ENCODE data around the gene PLPPR3. TPM values are rescaled to one million over a fixed set of nuclear protein-coding genes. Genes with fewer than 3 reads are reported as not detected.

The PLPPR3 gene
- polyA plus RNA-seq, 4 donors, result 0.49 to 0.57 TPM; not detected in 2

DNA sequence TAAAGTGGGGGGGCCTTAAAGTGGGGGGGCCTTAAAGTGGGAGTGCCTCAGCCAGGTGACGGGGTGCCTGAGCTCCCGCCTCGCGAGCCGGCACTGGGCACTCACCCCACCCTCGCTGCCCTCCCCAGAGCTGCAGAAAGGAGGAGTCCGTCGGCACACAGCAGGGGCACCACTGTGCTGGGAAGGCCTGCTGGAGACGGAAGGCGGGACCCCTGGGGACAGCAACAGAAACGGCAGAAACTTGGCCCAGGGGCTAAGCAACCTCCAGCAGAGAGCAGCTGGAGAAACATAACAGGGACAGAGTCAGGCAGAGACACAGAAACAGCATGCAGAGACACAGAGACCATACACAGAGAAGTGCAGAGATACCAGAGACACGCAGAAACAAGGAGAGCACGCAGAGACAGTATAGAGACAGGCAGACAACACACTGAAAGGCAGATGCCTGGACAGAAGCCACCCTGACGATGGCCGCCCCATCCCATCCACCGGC, 45.6 kb upstream of the PLPPR3 start:
- Histone ChIP-seq H3K9me3 (ENCODE audit: control insufficient read depth in 2 of 2, insufficient read depth in 1 of 2, low read depth in 1 of 2, low read length in 1 of 2) (peaks cover 0 to 2% of the 10 kb centered on the region in 2 donors), H3K27me3 (ENCODE audit: control insufficient read depth in 3 of 3, insufficient read depth in 3 of 3, low read length in 3 of 3) (no peaks in the 10 kb centered on the region), H3K27ac (ENCODE audit: low read depth in 1 of 3, low read length in 2 of 3) (no peak overlapping the region), H3K36me3 (ENCODE audit: control insufficient read depth in 3 of 3, insufficient read depth in 2 of 3, low read depth in 1 of 3, low read length in 3 of 3) (peaks cover 0 to 68% (median 4%) of the 10 kb centered on the region in 3 donors), H3K4me3 (ENCODE audit: low read depth in 1 of 3, low read length in 3 of 3) (no peak overlapping the region), H3K4me1 (ENCODE audit: control insufficient read depth in 3 of 3, insufficient read depth in 2 of 3, low read depth in 1 of 3, low read length in 2 of 3) (peaks cover 0 to 3% (median 0%) of the 10 kb centered on the region in 3 donors)
- no peak for FAIRE-seq
- 76 to 87% (median 82%) methylated on average over 16 of the region's 16 CpGs for WGBS, 3 donors
- DNase-seq, result no peak

DNA sequence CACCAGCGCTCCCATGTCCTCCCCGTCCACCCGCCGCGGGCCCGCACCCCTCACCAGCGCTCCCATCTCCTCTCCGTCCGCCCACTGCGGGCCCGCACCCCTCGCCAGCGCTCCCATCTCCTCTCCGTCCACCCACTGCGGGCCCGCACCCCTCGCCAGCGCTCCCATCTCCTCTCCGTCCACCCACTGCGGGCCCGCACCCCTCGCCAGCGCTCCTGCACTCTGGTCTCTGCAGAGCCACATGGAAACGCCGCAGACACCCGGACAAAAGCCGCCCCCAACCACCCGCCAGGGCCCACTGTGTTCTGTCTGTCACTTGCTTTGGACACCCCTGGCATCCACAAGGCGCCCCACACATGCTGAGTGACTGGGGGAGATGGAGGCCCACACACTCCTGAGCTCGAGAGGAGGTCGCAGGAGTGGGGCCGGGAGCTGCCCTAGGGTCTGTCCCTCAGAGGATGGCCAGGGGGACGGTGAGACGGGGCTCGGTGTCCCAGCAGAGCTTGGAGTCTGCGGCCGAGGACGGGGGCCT, 45.1 kb upstream of the PLPPR3 start:
- H3K36me3 ChIP-seq (ENCODE audit: control insufficient read depth in 3 of 3, insufficient read depth in 2 of 3, low read depth in 1 of 3, low read length in 3 of 3), result peaks cover 0 to 63% (median 4%) of the 10 kb centered on the region in 3 donors
- DNase-seq, result no peak
- no peak overlapping the region for H3K27ac ChIP-seq (ENCODE audit: low read depth in 1 of 3, low read length in 2 of 3)
- H3K4me1 ChIP-seq (ENCODE audit: control insufficient read depth in 3 of 3, insufficient read depth in 2 of 3, low read depth in 1 of 3, low read length in 2 of 3), result peaks cover 0 to under 1% (median 0%) of the 10 kb centered on the region in 3 donors
- no peak overlapping the region for H3K4me3 ChIP-seq (ENCODE audit: low read depth in 1 of 3, low read length in 3 of 3)
- peaks cover 0 to 2% of the 10 kb centered on the region in 2 donors for H3K9me3 ChIP-seq (ENCODE audit: control insufficient read depth in 2 of 2, insufficient read depth in 1 of 2, low read depth in 1 of 2, low read length in 1 of 2)
- WGBS, 3 donors, result 83 to 87% (median 86%) methylated on average over 33 to 38 of the region's 38 CpGs
- H3K27me3 ChIP-seq (ENCODE audit: control insufficient read depth in 3 of 3, insufficient read depth in 3 of 3, low read length in 3 of 3), result peaks cover 0 to under 1% (median 0%) of the 10 kb centered on the region in 3 donors
- no peak for FAIRE-seq

- H3K27ac ChIP-seq (ENCODE audit: low read depth in 1 of 3, low read length in 2 of 3), result no peak overlapping the region
- H3K9me3 ChIP-seq (ENCODE audit: control insufficient read depth in 2 of 2, insufficient read depth in 1 of 2, low read depth in 1 of 2, low read length in 1 of 2), result peaks cover 0 to 5% of the 10 kb centered on the region in 2 donors
- WGBS, 3 donors, result 62 to 76% (median 68%) methylated on average over 7 of the region's 7 CpGs
- DNase-seq (no peak), FAIRE-seq (no peak)
- no peak overlapping the region for H3K4me3 ChIP-seq (ENCODE audit: low read depth in 1 of 3, low read length in 3 of 3)
- peaks cover 0 to 8% (median 0%) of the 10 kb centered on the region in 3 donors for H3K4me1 ChIP-seq (ENCODE audit: control insufficient read depth in 3 of 3, insufficient read depth in 2 of 3, low read depth in 1 of 3, low read length in 2 of 3)
- H3K36me3 ChIP-seq (ENCODE audit: control insufficient read depth in 3 of 3, insufficient read depth in 2 of 3, low read depth in 1 of 3, low read length in 3 of 3), result peaks cover 0 to 31% (median 3%) of the 10 kb centered on the region in 3 donors
- H3K27me3 ChIP-seq (ENCODE audit: control insufficient read depth in 3 of 3, insufficient read depth in 3 of 3, low read length in 3 of 3), result peaks cover 4 to 16% (median 4%) of the 10 kb centered on the region in 3 donors
Measured at GRCh38 chr19:863315-863620, 41.5 kb upstream of the PLPPR3 start.

DNA sequence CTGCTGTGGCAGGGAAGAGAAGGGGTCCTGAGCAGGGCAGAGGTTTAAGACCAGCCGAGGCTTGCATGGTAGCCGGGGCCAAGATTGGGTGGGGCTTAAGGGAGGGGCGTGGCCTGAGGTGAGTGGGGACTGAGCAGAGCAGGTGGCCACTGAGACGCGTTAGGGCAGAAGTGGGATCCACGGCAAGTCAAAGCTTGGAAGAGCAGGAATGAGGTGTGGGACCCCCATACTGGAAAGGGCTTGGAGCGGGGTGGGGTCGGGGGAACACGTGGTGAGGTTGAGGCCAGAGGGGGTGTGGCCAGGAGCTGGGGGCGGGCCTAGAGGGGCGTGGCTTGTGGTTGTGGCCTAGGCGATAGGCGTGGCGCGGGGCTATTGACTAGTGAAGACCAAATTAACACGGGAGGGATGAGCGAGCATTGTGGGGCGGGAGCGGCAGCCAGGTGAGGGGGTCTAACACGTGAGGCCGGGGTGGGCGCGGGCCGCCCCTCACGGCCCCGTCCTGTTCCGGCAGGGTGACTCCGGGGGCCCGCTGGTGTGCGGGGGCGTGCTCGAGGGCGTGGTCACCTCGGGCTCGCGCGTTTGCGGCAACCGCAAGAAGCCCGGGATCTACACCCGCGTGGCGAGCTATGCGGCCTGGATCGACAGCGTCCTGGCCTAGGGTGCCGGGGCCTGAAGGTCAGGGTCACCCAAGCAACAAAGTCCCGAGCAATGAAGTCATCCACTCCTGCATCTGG, 41.0 kb upstream of the PLPPR3 start:
- Histone ChIP-seq H3K4me1 (ENCODE audit: control insufficient read depth in 3 of 3, insufficient read depth in 2 of 3, low read depth in 1 of 3, low read length in 2 of 3) (peaks cover 0 to 8% (median 0%) of the 10 kb centered on the region in 3 donors), H3K27me3 (ENCODE audit: control insufficient read depth in 3 of 3, insufficient read depth in 3 of 3, low read length in 3 of 3) (peaks cover 4 to 16% (median 4%) of the 10 kb centered on the region in 3 donors), H3K27ac (ENCODE audit: low read depth in 1 of 3, low read length in 2 of 3) (no peak overlapping the region), H3K4me3 (ENCODE audit: low read depth in 1 of 3, low read length in 3 of 3) (no peak overlapping the region), H3K36me3 (ENCODE audit: control insufficient read depth in 3 of 3, insufficient read depth in 2 of 3, low read depth in 1 of 3, low read length in 3 of 3) (peaks cover 0 to 25% (median 0%) of the 10 kb centered on the region in 3 donors), H3K9me3 (ENCODE audit: control insufficient read depth in 2 of 2, insufficient read depth in 1 of 2, low read depth in 1 of 2, low read length in 1 of 2) (peaks cover 0 to 3% of the 10 kb centered on the region in 2 donors)
- peak; percentile 60 to 61 for DNase-seq
- FAIRE-seq, result no peak
- 15 to 28% (median 22%) methylated on average over 41 to 48 of the region's 48 CpGs for WGBS, 3 donors

DNA sequence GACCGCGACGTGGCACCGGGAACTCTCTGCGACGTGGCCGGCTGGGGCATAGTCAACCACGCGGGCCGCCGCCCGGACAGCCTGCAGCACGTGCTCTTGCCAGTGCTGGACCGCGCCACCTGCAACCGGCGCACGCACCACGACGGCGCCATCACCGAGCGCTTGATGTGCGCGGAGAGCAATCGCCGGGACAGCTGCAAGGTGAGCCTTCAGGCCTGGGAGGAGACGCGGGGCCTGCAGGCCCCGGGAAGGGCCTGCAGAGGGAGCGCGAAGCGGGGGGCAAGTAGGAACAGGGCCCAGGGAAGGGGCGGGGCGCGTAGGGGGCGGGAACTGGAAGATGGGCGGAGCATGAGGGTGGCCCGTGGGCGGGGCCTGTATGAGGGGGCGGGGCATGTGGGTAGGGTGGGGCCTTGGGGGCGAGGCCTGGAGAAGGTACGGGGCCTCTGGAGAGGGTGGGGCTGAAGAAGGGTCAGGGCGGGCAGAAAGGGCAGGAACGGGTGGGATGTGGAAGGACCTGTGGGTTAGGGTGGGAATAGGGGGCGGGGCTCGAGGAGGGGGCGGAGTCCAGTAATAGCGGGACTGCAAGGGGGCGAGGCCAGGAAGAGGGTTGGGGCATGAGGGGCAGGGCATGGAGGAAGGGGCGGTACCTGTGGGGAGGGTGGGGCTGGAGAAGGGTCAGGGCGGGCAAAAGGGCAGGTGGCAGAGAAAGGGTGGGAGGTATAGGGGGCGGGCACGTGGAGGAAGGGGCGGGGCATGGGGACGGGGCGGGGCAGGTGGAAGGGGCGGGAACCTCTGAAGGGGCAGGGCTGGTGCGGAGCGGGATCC, 40.2 kb upstream of the PLPPR3 start:
- FAIRE-seq, result no peak
- Histone ChIP-seq H3K27me3 (ENCODE audit: control insufficient read depth in 3 of 3, insufficient read depth in 3 of 3, low read length in 3 of 3) (peaks cover 4 to 16% (median 4%) of the 10 kb centered on the region in 3 donors), H3K9me3 (ENCODE audit: control insufficient read depth in 2 of 2, insufficient read depth in 1 of 2, low read depth in 1 of 2, low read length in 1 of 2) (peaks cover 0 to 3% of the 10 kb centered on the region in 2 donors), H3K36me3 (ENCODE audit: control insufficient read depth in 3 of 3, insufficient read depth in 2 of 3, low read depth in 1 of 3, low read length in 3 of 3) (peaks cover 0 to 18% (median 0%) of the 10 kb centered on the region in 3 donors), H3K4me3 (ENCODE audit: low read depth in 1 of 3, low read length in 3 of 3) (peak overlapping the region in 1 of 3 donors; percentile 14), H3K4me1 (ENCODE audit: control insufficient read depth in 3 of 3, insufficient read depth in 2 of 3, low read depth in 1 of 3, low read length in 2 of 3) (peaks cover 0 to 8% (median 0%) of the 10 kb centered on the region in 3 donors), H3K27ac (ENCODE audit: low read depth in 1 of 3, low read length in 2 of 3) (no peak overlapping the region)
- WGBS, 3 donors, result 14 to 21% (median 21%) methylated on average over 45 to 60 of the region's 60 CpGs
- peak; percentile 67 to 78 for DNase-seq

DNA sequence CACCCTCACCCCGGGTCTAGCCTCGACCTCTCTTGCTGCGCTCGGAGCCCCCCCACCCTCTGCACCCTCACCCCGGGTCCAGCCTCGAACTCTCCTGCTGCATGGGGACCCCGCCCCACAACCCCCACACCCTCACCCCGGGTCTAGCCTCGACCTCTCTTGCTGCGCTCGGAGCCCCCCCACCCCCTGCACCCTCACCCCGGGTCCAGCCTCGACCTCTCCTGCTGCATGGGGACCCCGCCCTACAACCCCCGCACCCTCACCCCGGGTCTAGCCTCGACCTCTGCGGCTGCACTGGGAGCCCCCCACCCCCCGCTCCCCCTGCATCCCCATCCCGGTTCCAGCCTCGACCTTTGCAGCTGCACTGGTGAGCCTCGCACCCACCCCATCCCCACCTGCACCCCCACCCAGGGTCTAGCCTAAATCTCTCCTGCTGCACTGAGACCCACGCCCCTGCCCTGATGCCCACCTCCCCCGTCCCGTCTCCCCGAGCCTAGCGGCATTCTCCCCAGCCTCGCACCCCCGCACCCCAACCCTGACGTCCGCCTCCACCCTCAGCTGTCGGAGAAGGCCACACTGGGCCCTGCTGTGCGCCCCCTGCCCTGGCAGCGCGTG, 39.5 kb upstream of the PLPPR3 start:
- no peak overlapping the region for H3K4me3 ChIP-seq (ENCODE audit: low read depth in 1 of 3, low read length in 3 of 3)
- H3K4me1 ChIP-seq (ENCODE audit: control insufficient read depth in 3 of 3, insufficient read depth in 2 of 3, low read depth in 1 of 3, low read length in 2 of 3), result peaks cover 0 to 8% (median 0%) of the 10 kb centered on the region in 3 donors
- WGBS, 3 donors, result 38 to 58% (median 49%) methylated on average over 23 to 35 of the region's 35 CpGs
- H3K9me3 ChIP-seq (ENCODE audit: control insufficient read depth in 2 of 2, insufficient read depth in 1 of 2, low read depth in 1 of 2, low read length in 1 of 2), result peaks cover 0 to 3% of the 10 kb centered on the region in 2 donors
- peaks cover 4 to 16% (median 4%) of the 10 kb centered on the region in 3 donors for H3K27me3 ChIP-seq (ENCODE audit: control insufficient read depth in 3 of 3, insufficient read depth in 3 of 3, low read length in 3 of 3)
- no peak overlapping the region for H3K27ac ChIP-seq (ENCODE audit: low read depth in 1 of 3, low read length in 2 of 3)
- FAIRE-seq (no peak), DNase-seq (no peak)
- H3K36me3 ChIP-seq (ENCODE audit: control insufficient read depth in 3 of 3, insufficient read depth in 2 of 3, low read depth in 1 of 3, low read length in 3 of 3), result peaks cover 0 to 14% (median 0%) of the 10 kb centered on the region in 3 donors

- Histone ChIP-seq H3K36me3 (ENCODE audit: control insufficient read depth in 3 of 3, insufficient read depth in 2 of 3, low read depth in 1 of 3, low read length in 3 of 3) (peaks cover 0 to 3% (median 0%) of the 10 kb centered on the region in 3 donors), H3K4me1 (ENCODE audit: control insufficient read depth in 3 of 3, insufficient read depth in 2 of 3, low read depth in 1 of 3, low read length in 2 of 3) (peaks cover 0 to 8% (median 0%) of the 10 kb centered on the region in 3 donors), H3K27me3 (ENCODE audit: control insufficient read depth in 3 of 3, insufficient read depth in 3 of 3, low read length in 3 of 3) (peaks cover 4 to 16% (median 4%) of the 10 kb centered on the region in 3 donors), H3K4me3 (ENCODE audit: low read depth in 1 of 3, low read length in 3 of 3) (peak within 1 kb of the TSS in 2 of 3 donors; percentile 36 to 41), H3K9me3 (ENCODE audit: control insufficient read depth in 2 of 2, insufficient read depth in 1 of 2, low read depth in 1 of 2, low read length in 1 of 2) (peaks cover 0 to 3% of the 10 kb centered on the region in 2 donors), H3K27ac (ENCODE audit: low read depth in 1 of 3, low read length in 2 of 3) (peak within 1 kb of the TSS in 1 of 3 donors; percentile 73)
- 26 to 31% (median 29%) methylated on average over 20 to 24 of the region's 24 CpGs for whole genome bisulfite sequencing, 3 donors
- DNase-seq (no peak), FAIRE-seq (no peak)
Measured at GRCh38 chr19:858868-859843, 37.4 kb upstream of the PLPPR3 start, which contains the start of gene CFD. TSS of gene CFD (plus strand) at chr19:859664. CDS start at chr19:859690, 26 bp downstream.

Measured in small intestine (tissue), 7 donors.